Thyroid gland (tissue), 4 donors: ENCODE results near the gene CD101. TPM values are rescaled to one million over a fixed set of nuclear protein-coding genes. Genes with fewer than 3 reads are reported as not detected.

Source experiments
- DNase-seq, 2 donors: peaks; one replicate each; pipeline ENCODE4 v3.0.0-alpha.2; 2019
- H3K27ac ChIP-seq, 3 donors: fragments of 200-600 bp; sonication (generic); 1 replicate in 2 of 3; 2 replicates in 1 of 3; pipeline ENCODE4 v1.5.1; 2016 to 2019; ENCODE audit warnings: mild to moderate bottlenecking in 1 of 3, moderate library complexity in 1 of 3
- H3K27me3 ChIP-seq: fragments of 200-600 bp; sonication (generic); one replicate; pipeline ENCODE4 v1.5.1; 2019
- H3K36me3 ChIP-seq, 2 donors: fragments of 200-600 bp; sonication (generic); one replicate each; pipeline ENCODE4 v1.5.1; 2016 to 2019
- H3K4me1 ChIP-seq, 2 donors: fragments of 200-600 bp; sonication (generic); one replicate each; pipeline ENCODE4 v1.5.1; 2017 to 2019
- H3K4me3 ChIP-seq, 3 donors: fragments of 200-600 bp; sonication (generic); replicated peaks in 1 of 3; 1 replicate in 2 of 3; 2 replicates in 1 of 3; pipeline ENCODE4 v1.5.1; 2016; ENCODE audit warnings: mild to moderate bottlenecking in 1 of 3
- H3K9me3 ChIP-seq: fragments of 200-600 bp; sonication (generic); one replicate; pipeline ENCODE4 v1.5.1; 2017
- POLR2A ChIP-seq, 2 donors: fragments of 450-650 bp; IDR thresholded peaks; one replicate each; pipeline ENCODE4 v1.6.1; 2017; ENCODE audit warnings: antibody characterized with exemption in 2 of 2, mild to moderate bottlenecking in 2 of 2, moderate library complexity in 1 of 2
- WGBS, 2 donors: methylation state at CpG; one replicate each; pipeline ENCODE4 v1.1.5; 2017; 5-methylcytosine and 5-hydroxymethylcytosine counted together
- intact Hi-C: fragments of 100-400 bp; cut with DNase I; formaldehyde crosslinking; loops from one replicate; pipeline ENCODE4 v1.15.1; 2023
- total RNA-seq, 4 donors: library from RNA; depleted of rRNA; stranded (reverse); fragments of >200 nt; gene quantifications; one replicate each; pipeline ENCODE4 v1.2.3, GENCODE V29; 2016
- TF ChIP-seq, protein P1 (sequence below), 6 experiments: fragments of 200-600 bp in 3 of 6; fragments of 450-650 bp in 3 of 6; sonication (generic) in 3 of 6; IDR thresholded peaks; one replicate each; pipeline ENCODE4 v1.5.1; 2016 to 2019; ENCODE audit warnings: antibody characterized with exemption in 6 of 6, mild to moderate bottlenecking in 2 of 6, inconsistent platforms in 1 of 6, moderate library complexity in 1 of 6

CD101 gene
- total RNA-seq, 4 donors from 2014 or later = 0.13 to 1.3 (median 0.73) TPM

DNA sequence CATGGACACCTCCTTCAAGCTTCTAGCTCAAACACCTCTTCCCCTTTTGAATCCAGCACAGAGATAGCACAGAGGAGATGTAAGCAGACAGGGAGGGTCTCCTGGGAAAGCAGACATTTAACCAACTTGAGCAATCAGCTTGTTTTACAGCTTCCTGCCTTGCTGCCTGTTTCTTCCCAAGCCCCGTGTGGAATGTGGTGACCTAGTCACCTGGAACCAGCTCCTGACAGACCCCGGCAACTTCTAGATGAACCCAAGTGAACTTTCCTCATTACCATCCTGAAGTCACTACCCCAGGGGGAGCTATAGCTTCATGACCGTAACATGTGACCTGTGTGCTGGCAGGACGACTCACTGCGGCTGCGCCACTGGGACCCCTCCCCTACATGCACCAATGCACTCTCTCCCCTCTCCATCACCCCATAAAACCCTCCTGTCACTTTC lies 34.5 kb downstream of the CD101 start:
- H3K4me1 ChIP-seq = no peaks in the 10 kb centered on the region
- TF ChIP-seq, protein P1, sequence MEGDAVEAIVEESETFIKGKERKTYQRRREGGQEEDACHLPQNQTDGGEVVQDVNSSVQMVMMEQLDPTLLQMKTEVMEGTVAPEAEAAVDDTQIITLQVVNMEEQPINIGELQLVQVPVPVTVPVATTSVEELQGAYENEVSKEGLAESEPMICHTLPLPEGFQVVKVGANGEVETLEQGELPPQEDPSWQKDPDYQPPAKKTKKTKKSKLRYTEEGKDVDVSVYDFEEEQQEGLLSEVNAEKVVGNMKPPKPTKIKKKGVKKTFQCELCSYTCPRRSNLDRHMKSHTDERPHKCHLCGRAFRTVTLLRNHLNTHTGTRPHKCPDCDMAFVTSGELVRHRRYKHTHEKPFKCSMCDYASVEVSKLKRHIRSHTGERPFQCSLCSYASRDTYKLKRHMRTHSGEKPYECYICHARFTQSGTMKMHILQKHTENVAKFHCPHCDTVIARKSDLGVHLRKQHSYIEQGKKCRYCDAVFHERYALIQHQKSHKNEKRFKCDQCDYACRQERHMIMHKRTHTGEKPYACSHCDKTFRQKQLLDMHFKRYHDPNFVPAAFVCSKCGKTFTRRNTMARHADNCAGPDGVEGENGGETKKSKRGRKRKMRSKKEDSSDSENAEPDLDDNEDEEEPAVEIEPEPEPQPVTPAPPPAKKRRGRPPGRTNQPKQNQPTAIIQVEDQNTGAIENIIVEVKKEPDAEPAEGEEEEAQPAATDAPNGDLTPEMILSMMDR (IDR thresholded peaks at IDR 0.05) = no peak
- no peak for TF ChIP-seq POLR2A (IDR thresholded peaks at IDR 0.05)
- H3K27ac ChIP-seq = no peak overlapping the region
- H3K9me3 ChIP-seq = no peaks in the 10 kb centered on the region
- no peaks in the 10 kb centered on the region for H3K36me3 ChIP-seq
- 31 to 41% methylated on average over 6 of the region's 6 CpGs for WGBS, 2 donors
- intact Hi-C loops = no loop called here
- H3K4me3 ChIP-seq = no peak overlapping the region
- H3K27me3 ChIP-seq = no peaks in the 10 kb centered on the region
- DNase-seq = peak; percentile 8 to 16

DNA sequence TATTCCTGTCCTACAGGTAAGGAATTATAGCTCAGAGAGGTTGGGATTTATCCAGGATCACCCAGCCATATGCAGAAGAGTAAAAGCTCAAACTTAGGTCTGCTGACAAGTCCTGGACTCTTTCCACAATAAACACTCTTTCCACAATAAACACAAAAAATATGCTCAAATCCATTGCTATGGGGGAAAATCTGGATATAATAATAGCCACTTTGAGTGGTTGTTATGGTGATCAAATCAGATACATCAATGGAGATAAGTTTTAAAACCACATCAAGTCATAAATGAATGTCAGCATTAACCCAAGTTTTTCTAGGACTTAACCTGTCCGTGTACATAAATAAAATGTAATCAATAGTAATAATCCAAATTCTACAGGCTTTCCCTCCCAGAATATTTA lies 36.2 kb downstream of the CD101 start:
- 85 to 89% methylated on average over 1 of the region's 1 CpG for WGBS, 2 donors
- TF ChIP-seq, protein P1 (IDR thresholded peaks at IDR 0.05) = no peak
- TF ChIP-seq POLR2A (IDR thresholded peaks at IDR 0.05) = no peak
- DNase-seq = no peak
- Histone ChIP-seq H3K4me3 (no peak overlapping the region), H3K9me3 (no peaks in the 10 kb centered on the region), H3K27ac (no peak overlapping the region), H3K36me3 (no peaks in the 10 kb centered on the region), H3K27me3 (no peaks in the 10 kb centered on the region), H3K4me1 (no peaks in the 10 kb centered on the region)
- intact Hi-C loops = no loop called here

DNA sequence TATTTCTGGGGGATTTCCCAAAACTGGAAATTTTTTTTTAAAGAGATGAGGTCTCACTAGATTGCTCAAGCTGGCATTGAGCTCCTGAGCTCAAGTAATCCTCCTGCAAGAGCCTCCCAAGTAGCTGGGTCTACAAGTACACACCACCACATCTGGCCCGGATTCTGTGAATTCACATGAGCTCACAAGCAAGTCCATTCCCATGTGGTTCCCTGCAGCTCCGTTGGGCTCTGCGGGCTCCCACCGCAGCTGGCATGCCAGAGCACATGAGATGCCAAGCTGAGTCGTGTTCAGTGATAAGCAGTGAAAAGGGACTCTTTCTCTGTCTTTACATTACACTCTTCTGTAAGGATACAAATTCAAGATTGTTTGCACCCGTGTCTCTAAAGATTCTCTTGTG lies 36.7 kb downstream of the CD101 start:
- WGBS, 2 donors = 91 to 94% methylated on average over 6 of the region's 6 CpGs
- no peak for TF ChIP-seq POLR2A (IDR thresholded peaks at IDR 0.05)
- TF ChIP-seq, protein P1 (IDR thresholded peaks at IDR 0.05) = no peak

DNA sequence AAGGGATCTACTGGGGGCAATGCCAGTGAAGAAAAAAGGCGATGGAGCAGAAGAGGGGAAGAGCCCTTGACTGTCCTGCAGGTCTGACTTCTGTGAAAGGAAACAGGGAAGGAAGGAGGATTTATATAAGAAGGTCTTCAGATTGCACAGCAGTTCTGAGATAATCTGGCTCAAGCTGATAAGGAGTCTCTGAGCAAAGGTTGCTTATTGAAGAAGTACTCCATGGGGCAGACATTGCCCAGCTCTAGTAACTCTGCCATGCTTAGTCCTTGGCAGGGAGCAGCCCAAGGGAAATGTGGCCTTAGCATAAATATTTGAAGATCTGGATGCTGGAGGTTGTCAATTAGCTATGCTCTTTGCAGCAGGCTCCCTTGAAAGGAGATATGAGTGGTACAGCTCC lies 42.7 kb downstream of the CD101 start:
- 89 to 90% methylated on average over 1 of the region's 1 CpG for WGBS, 2 donors

More for the DNA sequence above, 36.7 kb downstream of the CD101 start:
- Histone ChIP-seq H3K27ac (no peak overlapping the region), H3K27me3 (no peaks in the 10 kb centered on the region), H3K9me3 (no peaks in the 10 kb centered on the region), H3K4me3 (no peak overlapping the region), H3K36me3 (no peaks in the 10 kb centered on the region), H3K4me1 (no peaks in the 10 kb centered on the region)
- intact Hi-C loops = no loop called here
- DNase-seq = no peak

DNA sequence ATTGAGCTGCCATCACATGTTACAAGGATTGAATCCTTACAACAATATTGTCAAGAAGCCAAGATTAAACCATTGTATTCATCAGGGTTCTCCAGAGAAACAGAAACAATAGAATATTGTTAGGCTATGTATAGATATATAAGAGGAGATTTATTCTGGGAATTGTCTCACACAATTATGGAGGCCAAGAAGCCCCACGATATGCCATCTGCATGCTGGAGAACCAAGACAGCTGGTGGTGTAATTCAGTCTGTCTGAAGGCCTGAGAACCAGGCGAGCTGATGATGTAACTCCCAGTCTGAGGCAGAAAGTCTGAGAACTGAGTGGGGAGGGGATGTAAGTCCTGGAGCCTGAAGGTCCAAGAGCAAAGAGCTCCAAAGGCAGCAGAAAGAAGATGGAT lies 44.1 kb downstream of the CD101 start:
- intact Hi-C loops = loop anchor here (10.0 kb wide), 1 partner anchor 191 kb away; no protein-coding TSS in a partner anchor
- WGBS, 2 donors = 77 to 94% methylated on average over 2 of the region's 2 CpGs
- Histone ChIP-seq H3K4me3 (no peak overlapping the region), H3K36me3 (no peaks in the 10 kb centered on the region), H3K9me3 (no peaks in the 10 kb centered on the region), H3K4me1 (peaks cover 8 to 13% of the 10 kb centered on the region in 2 donors), H3K27ac (no peak overlapping the region), H3K27me3 (no peaks in the 10 kb centered on the region)
- TF ChIP-seq, protein P1 (IDR thresholded peaks at IDR 0.05) = no peak
- TF ChIP-seq POLR2A (IDR thresholded peaks at IDR 0.05) = no peak
- DNase-seq = no peak

More for the DNA sequence above, 42.7 kb downstream of the CD101 start:
- no peaks in the 10 kb centered on the region for H3K9me3 ChIP-seq
- no peaks in the 10 kb centered on the region for H3K36me3 ChIP-seq
- H3K4me1 ChIP-seq = peaks cover 8 to 13% of the 10 kb centered on the region in 2 donors
- no peak for TF ChIP-seq POLR2A (IDR thresholded peaks at IDR 0.05)
- TF ChIP-seq, protein P1 (IDR thresholded peaks at IDR 0.05) = no peak
- intact Hi-C loops = loop anchor here (10.0 kb wide), 1 partner anchor 189 kb away; no protein-coding TSS in a partner anchor
- no peak overlapping the region for H3K4me3 ChIP-seq
- DNase-seq = no peak
- no peaks in the 10 kb centered on the region for H3K27me3 ChIP-seq
- no peak overlapping the region for H3K27ac ChIP-seq
